Osteoblast (primary cell): ENCODE data around the gene ARL4D. TPM values are rescaled to one million over a fixed set of nuclear protein-coding genes. Genes with fewer than 3 reads are reported as not detected.

ENCODE experiments used
- DNase-seq: peaks from one replicate; pipeline ENCODE4 v3.0.0; 2011; ENCODE audit warnings: low spot score, mixed read lengths; ENCODE audit not compliant: insufficient read length; ENCODE audit errors: missing footprints
- H2AFZ ChIP-seq: 2 replicates; pipeline ENCODE4 v1.6.0; 2011; ENCODE audit warnings: mild to moderate bottlenecking, low read length
- H3K27ac ChIP-seq: 2 replicates; pipeline ENCODE4 v1.5.1; 2011; ENCODE audit warnings: mild to moderate bottlenecking, low read depth, low read length, moderate library complexity
- H3K27me3 ChIP-seq: 2 replicates; pipeline ENCODE4 v1.6.0; 2012; ENCODE audit warnings: mild to moderate bottlenecking, control low read depth, inconsistent platforms, low read length, moderate library complexity; ENCODE audit not compliant: insufficient read depth
- H3K36me3 ChIP-seq: 2 replicates; pipeline ENCODE4 v1.5.1; 2011; ENCODE audit warnings: mild to moderate bottlenecking, low read length, control low read depth, moderate library complexity; ENCODE audit not compliant: insufficient read depth
- H3K4me1 ChIP-seq: 2 replicates; pipeline ENCODE4 v1.5.1; 2011; ENCODE audit warnings: mild to moderate bottlenecking, low read length, control low read depth, moderate library complexity; ENCODE audit not compliant: insufficient read depth
- H3K4me2 ChIP-seq: 2 replicates; pipeline ENCODE4 v1.6.0; 2011; ENCODE audit warnings: mild to moderate bottlenecking, low read length; ENCODE audit not compliant: insufficient read depth
- H3K4me3 ChIP-seq: fragments of 200-600 bp; sonication (generic); 3 replicates; pipeline ENCODE4 v1.5.1; 2012; ENCODE audit warnings: mild to moderate bottlenecking, low read length, inconsistent platforms; ENCODE audit not compliant: insufficient read depth
- H3K79me2 ChIP-seq: 2 replicates; pipeline ENCODE4 v1.6.0; 2012; ENCODE audit warnings: mild to moderate bottlenecking, low read length, control low read depth, inconsistent platforms; ENCODE audit not compliant: insufficient read depth
- H3K9me3 ChIP-seq: 2 replicates; pipeline ENCODE4 v1.5.1; 2011; ENCODE audit warnings: low read depth, low read length, control low read depth
- H4K20me1 ChIP-seq: 2 replicates; pipeline ENCODE4 v1.6.0; 2012; ENCODE audit warnings: mild to moderate bottlenecking, low read length, control low read depth; ENCODE audit not compliant: insufficient read depth
- CTCF ChIP-seq: IDR thresholded peaks from 2 replicates; pipeline ENCODE4 v1.5.1; 2011; ENCODE audit warnings: mild to moderate bottlenecking, low read depth, low read length, moderate library complexity; ENCODE audit errors: extremely low read depth
- total RNA-seq: library from RNA; depleted of rRNA; stranded (reverse); fragments of >200 nt; gene quantifications from 2 replicates; pipeline ENCODE4 v1.2.3, GENCODE V29; 2012

ARL4D gene
- total RNA-seq, 1 donor, result 18.8 TPM

- DNase-seq, result no peak
- Histone ChIP-seq H3K36me3 (no peaks in the 10 kb centered on the region), H3K79me2 (no peaks in the 10 kb centered on the region), H4K20me1 (no peaks in the 10 kb centered on the region), H3K4me2 (no peak overlapping the region), H3K4me1 (peaks cover 16% of the 10 kb centered on the region), H3K9me3 (no peaks in the 10 kb centered on the region), H2AFZ (no peak overlapping the region), H3K27ac (no peak overlapping the region), H3K4me3 (no peak overlapping the region), H3K27me3 (peaks cover 8% of the 10 kb centered on the region)
- peak; percentile 36 for TF ChIP-seq CTCF
Measured at GRCh38 chr17:43428524-43428923, 29.7 kb downstream of the ARL4D start.

- Histone ChIP-seq H3K9me3 (no peaks in the 10 kb centered on the region), H3K36me3 (no peaks in the 10 kb centered on the region), H2AFZ (no peak overlapping the region), H3K4me1 (peaks cover 16% of the 10 kb centered on the region), H3K4me2 (peak overlapping the region; percentile 40), H3K79me2 (no peaks in the 10 kb centered on the region), H3K27me3 (no peaks in the 10 kb centered on the region), H3K27ac (no peak overlapping the region), H3K4me3 (peak overlapping the region; percentile 2), H4K20me1 (no peaks in the 10 kb centered on the region)
- TF ChIP-seq CTCF, result no peak
- peak; percentile 49 for DNase-seq
Measured at GRCh38 chr17:43430936-43431713, 32.3 kb downstream of the ARL4D start.

DNA sequence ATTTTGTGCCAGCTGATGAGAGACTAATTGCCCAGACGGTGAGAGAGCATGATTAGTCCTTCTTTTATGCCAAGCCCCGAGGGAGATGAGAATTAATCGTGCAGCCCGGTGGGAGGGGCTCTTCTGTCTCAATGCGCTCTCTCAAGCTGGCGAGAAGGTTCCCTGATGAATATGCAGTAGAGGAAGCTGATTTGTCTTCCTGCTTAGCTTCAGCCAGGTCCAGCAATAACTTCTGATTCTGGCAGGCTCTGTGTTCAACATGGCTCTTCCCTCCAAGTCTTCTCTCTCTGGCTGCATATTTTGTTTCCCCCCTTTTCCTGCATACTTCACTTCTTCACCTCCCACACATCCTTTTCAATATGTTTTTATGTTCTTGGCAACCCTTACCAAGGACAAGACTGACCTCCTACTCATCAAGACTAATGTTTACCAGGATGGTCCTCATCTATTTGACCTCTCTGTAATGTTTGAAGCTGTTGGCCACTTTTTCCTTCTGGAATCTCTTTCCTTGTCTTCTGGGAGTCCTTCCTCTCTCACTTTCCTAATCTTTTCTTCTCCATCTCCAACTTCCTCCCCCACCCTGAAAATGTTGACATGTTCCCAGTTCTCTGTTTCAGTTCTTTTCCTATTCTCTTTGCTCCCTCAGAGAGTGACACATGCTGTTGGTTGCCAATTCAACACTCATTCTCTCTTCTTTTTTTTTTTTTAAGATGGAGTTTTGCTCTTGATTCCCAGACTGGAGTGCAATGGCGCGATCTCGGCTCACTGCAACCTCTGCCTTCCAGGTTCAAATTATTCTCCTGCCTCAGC is 33.1 kb downstream of the ARL4D start:
- TF ChIP-seq CTCF, result no peak
- H3K36me3 ChIP-seq, result no peaks in the 10 kb centered on the region
- peaks cover 16% of the 10 kb centered on the region for H3K4me1 ChIP-seq
- H3K4me2 ChIP-seq, result peak overlapping the region; percentile 40
- H3K4me3 ChIP-seq, result peak overlapping the region; percentile 2
- DNase-seq, result peak; percentile 83
- H4K20me1 ChIP-seq, result no peaks in the 10 kb centered on the region
- no peaks in the 10 kb centered on the region for H3K79me2 ChIP-seq
- no peak overlapping the region for H3K27ac ChIP-seq
- H2AFZ ChIP-seq, result peak overlapping the region; percentile 52
- H3K9me3 ChIP-seq, result no peaks in the 10 kb centered on the region
- no peaks in the 10 kb centered on the region for H3K27me3 ChIP-seq

DNA sequence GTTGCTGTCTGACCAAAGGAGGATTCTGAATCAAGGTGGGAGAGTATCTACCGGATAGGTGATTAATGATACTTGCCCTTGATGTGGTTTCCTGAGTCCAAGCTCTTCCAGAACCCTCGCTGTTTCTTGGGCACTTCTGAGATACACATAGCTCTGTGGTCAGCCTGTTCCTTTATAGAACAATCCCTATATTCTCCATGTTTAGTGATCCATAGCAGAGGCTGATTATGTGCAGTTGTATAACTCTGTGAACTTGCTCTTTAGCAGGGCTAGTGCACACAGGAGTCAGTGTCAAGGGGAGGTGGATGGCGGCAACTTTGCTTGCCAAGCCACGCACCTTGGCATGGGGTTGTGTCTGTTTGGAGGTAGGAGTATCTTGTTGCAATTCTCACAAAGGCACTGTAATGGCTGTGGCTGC is 36.1 kb downstream of the ARL4D start:
- TF ChIP-seq CTCF, result no peak
- Histone ChIP-seq H3K27ac (no peak overlapping the region), H3K4me2 (no peak overlapping the region), H3K27me3 (no peaks in the 10 kb centered on the region), H3K9me3 (no peaks in the 10 kb centered on the region), H2AFZ (no peak overlapping the region), H3K79me2 (no peaks in the 10 kb centered on the region), H3K4me1 (peaks cover 16% of the 10 kb centered on the region), H3K4me3 (no peak overlapping the region), H3K36me3 (no peaks in the 10 kb centered on the region), H4K20me1 (no peaks in the 10 kb centered on the region)
- no peak for DNase-seq
